IgD-negative memory B cell (primary cell): ENCODE results near the gene SH2D3A. TPM values are rescaled to one million over a fixed set of nuclear protein-coding genes. Genes with fewer than 3 reads are reported as not detected.
"Not testable (repeated sequence)": the region's sequence is repeated elsewhere in the genome, so short reads cannot be mapped to it uniquely, and the experiment has no call there.

Experiments
- H3K27ac Mint-ChIP-seq, 3 donors: one replicate each; pipeline ENCODE4 v1.8.0; 2020 to 2022; ENCODE audit warnings: mild to moderate bottlenecking in 3 of 3, mixed read lengths in 3 of 3, moderate library complexity in 1 of 3
- H3K27me3 Mint-ChIP-seq: one replicate; pipeline ENCODE4 v1.8.0; 2021; ENCODE audit warnings: mixed read lengths
- H3K36me3 Mint-ChIP-seq: one replicate; pipeline ENCODE4 v1.8.0; 2020; ENCODE audit warnings: mild to moderate bottlenecking, mixed read lengths
- H3K4me1 Mint-ChIP-seq, 3 donors: one replicate each; pipeline ENCODE4 v1.8.0; 2020 to 2022; ENCODE audit warnings: mixed read lengths in 3 of 3, mild to moderate bottlenecking in 1 of 3
- H3K4me3 Mint-ChIP-seq, 4 donors: one replicate each; pipeline ENCODE4 v1.8.0; 2020 to 2022; ENCODE audit warnings: mild to moderate bottlenecking in 4 of 4, mixed read lengths in 4 of 4, moderate library complexity in 3 of 4
- H3K9me3 Mint-ChIP-seq, 3 donors: one replicate each; pipeline ENCODE4 v1.8.0; 2020 to 2021; ENCODE audit warnings: mixed read lengths in 3 of 3, mild to moderate bottlenecking in 1 of 3
- polyA plus RNA-seq: library from polyadenylated mRNA; unstranded; fragments of 300-500 nt; fragmentation: Illumina TruSeq; gene quantifications from one replicate; pipeline ENCODE4 v1.2.3, GENCODE V29; 2021

The SH2D3A gene
- polyA plus RNA-seq, 1 donor from 2014 or later: 32.7 TPM

DNA sequence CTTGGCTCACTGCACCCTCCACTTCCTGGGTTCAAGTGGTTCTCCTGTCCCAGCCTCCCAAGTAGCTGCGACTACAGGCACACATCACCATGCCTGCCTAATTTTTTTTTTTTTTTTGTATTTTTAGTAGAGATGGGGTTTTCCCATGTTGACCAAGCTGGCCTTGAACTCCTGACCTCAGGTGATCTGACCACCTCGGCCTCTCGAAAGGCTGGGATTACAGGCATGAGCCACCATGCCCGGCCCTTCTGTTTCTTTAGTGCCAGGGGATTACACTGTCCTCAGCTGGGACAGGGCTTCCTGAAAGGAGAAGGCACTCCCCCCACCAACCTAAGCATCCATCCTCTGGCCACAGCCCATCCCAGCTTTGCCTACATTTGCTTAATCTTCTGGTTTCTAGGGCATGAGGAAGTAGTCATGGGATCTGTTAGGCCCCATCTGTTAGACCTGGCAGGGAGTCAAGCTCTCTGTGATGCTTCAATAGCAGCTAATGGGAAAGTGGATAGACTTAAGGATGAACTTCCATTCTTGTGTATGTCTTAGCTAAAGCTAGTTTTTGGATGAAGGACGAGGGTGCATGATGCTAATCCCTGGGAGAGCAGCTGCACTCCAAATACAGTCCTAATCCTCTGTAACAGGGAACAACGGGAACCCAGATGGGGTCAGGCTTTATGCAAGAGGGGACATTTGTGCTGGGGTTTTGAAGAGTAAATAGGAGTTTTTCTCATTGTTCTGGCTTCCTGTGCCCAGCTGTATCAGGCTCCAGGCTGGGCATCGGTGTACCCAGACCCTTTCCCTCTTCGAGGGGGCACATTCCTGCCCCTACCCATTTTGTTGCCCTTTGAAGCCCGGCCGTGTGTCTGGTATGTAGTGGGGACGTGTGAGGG lies 7.8 kb upstream of the SH2D3A start:
- H3K4me3 Mint-ChIP-seq: peak overlapping the region; percentile 63 to 88 (median 82)
- H3K36me3 Mint-ChIP-seq: peaks cover 15% of the 10 kb centered on the region
- H3K27me3 Mint-ChIP-seq: no peaks in the 10 kb centered on the region
- H3K4me1 Mint-ChIP-seq: peaks cover 26 to 52% (median 40%) of the 10 kb centered on the region in 3 donors
- no peaks in the 10 kb centered on the region for H3K9me3 Mint-ChIP-seq
- H3K27ac Mint-ChIP-seq: peak overlapping the region in 2 of 3 donors; percentile 39 to 93

DNA sequence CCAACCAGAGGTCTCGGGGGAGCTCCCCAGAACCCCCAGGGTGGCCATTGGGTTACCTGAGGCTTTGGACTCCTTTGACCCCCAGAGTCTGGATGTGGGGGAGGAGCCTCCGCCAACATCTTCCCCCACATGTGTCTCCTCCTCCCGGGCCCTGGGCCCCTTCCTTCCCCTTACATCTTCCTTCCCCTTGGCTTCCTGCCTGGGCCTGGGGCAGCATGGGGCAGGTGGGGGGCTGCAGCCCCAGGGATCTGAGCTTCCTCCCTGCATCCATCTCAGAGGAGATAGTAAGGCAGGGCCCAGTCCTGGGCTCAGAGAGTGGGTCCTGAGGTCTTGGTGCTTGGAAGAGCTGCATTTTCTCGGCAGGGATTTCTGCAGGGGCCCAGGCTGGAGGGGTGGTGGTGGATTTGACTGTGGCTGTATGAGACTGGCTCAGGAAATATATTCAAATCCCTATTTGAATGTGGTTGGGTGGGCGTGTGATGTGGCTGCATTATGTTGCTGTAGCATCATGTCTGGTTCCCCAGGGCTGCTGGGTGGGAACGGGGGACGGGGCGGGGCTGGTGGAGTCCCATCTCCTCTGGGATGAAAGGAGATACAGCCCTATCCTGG lies 6.2 kb upstream of the SH2D3A start:
- peaks cover 24 to 46% (median 39%) of the 10 kb centered on the region in 3 donors for H3K4me1 Mint-ChIP-seq
- no peaks in the 10 kb centered on the region for H3K9me3 Mint-ChIP-seq
- peak overlapping the region; percentile 87 to 100 (median 98) for H3K4me3 Mint-ChIP-seq
- H3K27me3 Mint-ChIP-seq: no peaks in the 10 kb centered on the region
- H3K36me3 Mint-ChIP-seq: peaks cover 15% of the 10 kb centered on the region
- H3K27ac Mint-ChIP-seq: peak overlapping the region; percentile 78 to 94 (median 86)

DNA sequence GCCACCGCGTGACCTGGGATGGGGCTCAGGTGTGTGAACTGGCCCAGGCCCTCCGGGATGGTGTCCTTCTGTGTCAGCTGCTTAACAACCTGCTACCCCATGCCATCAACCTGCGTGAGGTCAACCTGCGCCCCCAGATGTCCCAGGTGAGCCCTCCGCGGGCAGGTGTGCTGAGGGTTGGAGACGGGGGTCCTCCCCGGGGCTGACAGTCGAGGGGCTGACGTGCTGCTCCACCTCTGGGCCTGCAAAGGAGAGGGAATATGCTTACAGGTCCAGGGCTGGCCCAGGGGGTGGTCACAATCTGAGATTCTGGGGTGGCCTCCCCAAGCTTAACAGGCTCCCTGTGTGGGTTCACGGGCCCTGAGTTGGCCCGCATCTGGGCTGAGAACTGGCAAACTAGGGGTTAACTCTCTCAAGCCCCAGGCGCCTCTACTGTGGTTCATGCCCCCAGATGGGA lies 5.7 kb upstream of the SH2D3A start:
- H3K27me3 Mint-ChIP-seq: no peaks in the 10 kb centered on the region
- H3K27ac Mint-ChIP-seq: peak overlapping the region; percentile 86 to 95 (median 94)
- peaks cover 14% of the 10 kb centered on the region for H3K36me3 Mint-ChIP-seq
- H3K9me3 Mint-ChIP-seq: no peaks in the 10 kb centered on the region
- H3K4me1 Mint-ChIP-seq: peaks cover 25 to 46% (median 40%) of the 10 kb centered on the region in 3 donors
- peak overlapping the region; percentile 87 to 100 (median 98) for H3K4me3 Mint-ChIP-seq

DNA sequence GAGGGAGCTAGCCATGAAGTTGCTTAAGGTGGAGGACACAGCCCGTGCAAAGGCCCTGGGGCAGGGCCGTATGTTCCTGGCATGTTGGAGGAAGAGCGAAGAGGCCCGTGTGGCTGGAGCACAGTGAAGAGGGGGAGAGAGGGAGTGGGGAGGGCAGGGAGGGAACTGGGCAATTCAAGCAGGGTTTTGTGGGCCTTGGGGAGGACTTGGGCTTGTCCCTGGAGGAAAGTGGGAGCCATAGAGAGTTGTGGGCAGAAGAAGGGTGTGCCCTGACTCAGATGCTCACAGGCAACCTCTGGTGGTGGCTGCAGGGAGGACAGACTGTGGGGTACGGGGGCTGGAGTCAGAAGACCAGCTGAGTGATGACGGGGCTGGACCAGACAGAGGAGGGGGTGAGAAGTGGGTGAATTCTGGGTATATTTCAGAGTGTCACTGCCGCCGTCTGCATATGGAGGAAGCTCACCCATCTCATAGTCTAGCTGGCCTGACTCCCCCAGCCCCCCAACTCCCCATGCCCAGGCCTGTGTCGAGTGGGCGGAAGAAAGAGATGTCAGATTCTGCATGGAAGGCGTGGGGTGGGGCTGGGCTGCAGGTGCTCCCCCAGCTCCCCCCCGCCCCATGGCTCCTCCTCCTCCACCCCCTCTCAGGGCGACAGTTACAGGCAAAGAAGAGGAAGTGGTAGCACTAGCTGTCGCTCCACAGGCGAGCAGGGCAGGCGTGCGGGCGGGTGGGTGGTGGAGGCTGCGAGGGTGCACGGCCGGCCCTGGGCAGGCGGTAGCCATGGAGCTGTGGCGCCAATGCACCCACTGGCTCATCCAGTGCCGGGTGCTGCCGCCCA lies 5.0 kb upstream of the SH2D3A start, which contains the start of gene VAV1:
TSS of gene VAV1 (plus strand) at position 681 of the 838 bp plus-strand sequence. CDS start at position 781, 100 bp downstream.
- Mint-ChIP-seq H3K9me3 (no peaks in the 10 kb centered on the region), H3K36me3 (peaks cover 14% of the 10 kb centered on the region), H3K4me3 (peak within 1 kb of the TSS; percentile 87 to 100 (median 98)), H3K27me3 (no peaks in the 10 kb centered on the region), H3K4me1 (peaks cover 22 to 46% (median 38%) of the 10 kb centered on the region in 3 donors), H3K27ac (peak within 1 kb of the TSS; percentile 86 to 95 (median 94))

DNA sequence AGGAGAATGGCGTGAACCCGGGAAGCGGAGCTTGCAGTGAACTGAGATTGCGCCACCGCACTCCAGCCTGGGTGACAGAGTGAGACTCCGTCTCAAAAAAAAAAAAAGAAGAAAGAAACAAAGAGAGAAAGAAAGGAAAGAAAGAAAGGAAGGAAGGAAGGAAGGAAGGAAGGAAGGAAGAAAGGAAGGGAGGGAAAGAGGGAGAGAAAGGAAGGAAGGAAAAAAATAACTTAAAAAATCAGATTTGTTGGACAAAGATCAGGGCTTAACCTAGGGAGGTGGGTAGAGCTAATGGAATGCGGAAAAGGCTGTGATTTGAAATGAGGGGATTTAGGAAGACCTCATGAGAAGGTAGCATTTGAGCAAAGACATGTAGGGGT lies 4.4 kb upstream of the SH2D3A start:
- not testable (repeated sequence) for H3K27me3 Mint-ChIP-seq, H3K9me3 Mint-ChIP-seq
- Mint-ChIP-seq H3K4me1 (peaks cover 23 to 44% (median 39%) of the 10 kb centered on the region in 3 donors), H3K4me3 (peak overlapping the region in 3 of 4 donors; percentile 84 to 99 (median 87)), H3K27ac (peak overlapping the region; percentile 86 to 95 (median 94)), H3K36me3 (peaks cover 13% of the 10 kb centered on the region)

DNA sequence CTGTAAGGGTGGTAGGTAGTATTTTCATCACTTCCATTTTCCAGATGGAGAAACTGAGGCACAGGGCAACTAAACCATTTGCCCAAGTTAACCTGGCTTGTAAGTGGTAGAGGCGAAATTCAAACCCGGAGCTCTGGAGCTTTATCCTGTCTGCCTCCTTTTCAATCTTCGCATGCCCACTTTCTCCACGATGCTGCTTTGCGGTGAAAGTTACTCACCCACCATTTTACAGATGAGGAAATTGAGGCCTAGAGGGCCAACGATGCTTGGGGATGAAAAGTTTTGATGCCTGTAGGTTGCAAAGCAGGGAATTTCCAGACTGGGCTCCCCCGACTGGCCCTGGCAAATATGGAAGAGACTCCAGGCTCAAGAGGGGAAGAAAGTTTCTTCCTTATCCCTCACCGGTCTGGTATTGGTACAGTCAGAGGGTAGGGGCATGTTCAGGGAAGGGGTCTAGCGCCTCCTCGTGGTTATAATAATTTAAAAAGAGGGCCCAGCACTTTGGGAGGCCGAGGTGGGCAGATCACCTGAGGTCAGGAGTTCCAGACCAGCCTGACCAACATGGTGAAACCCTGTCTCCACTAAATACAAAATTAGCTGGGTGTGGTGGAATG lies 1.9 kb upstream of the SH2D3A start:
- Mint-ChIP-seq H3K4me1 (peaks cover 14 to 41% (median 41%) of the 10 kb centered on the region in 3 donors), H3K36me3 (peaks cover 3% of the 10 kb centered on the region), H3K27ac (peak overlapping the region; percentile 75 to 96 (median 87)), H3K4me3 (peak overlapping the region in 2 of 4 donors; percentile 38 to 61), H3K9me3 (no peaks in the 10 kb centered on the region), H3K27me3 (no peaks in the 10 kb centered on the region)

DNA sequence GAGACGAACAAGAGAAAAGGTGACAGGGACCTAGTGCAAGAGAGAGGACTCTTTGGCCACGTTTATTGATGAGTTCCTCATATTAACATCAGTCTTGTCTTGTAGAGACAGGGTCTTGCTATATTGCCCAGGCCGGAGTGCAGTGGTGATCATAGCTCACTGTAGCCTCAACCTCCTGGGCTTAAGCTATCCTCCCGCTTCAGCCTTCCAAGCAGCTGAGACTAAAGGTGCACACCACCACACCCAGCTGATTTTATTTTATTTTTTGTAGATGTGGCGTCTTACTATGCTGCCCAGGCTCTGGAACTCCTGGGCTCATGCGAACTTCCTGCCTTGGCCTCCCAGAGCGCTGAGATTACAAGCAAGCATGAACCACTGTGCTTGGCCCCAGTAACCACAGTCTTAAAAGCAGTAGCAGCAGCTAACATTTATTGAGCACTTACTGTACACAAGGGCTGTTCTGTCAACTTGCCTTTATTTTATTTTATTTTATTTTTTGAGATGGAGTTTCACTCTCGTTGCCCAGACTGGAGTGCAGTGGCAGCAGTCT lies 1.1 kb upstream of the SH2D3A start:
- Mint-ChIP-seq H3K36me3 (no peaks in the 10 kb centered on the region), H3K9me3 (no peaks in the 10 kb centered on the region), H3K4me1 (peaks cover 10 to 38% (median 37%) of the 10 kb centered on the region in 3 donors), H3K4me3 (peak overlapping the region; percentile 90 to 94 (median 92)), H3K27ac (peak overlapping the region; percentile 75 to 96 (median 77)), H3K27me3 (no peaks in the 10 kb centered on the region)

DNA sequence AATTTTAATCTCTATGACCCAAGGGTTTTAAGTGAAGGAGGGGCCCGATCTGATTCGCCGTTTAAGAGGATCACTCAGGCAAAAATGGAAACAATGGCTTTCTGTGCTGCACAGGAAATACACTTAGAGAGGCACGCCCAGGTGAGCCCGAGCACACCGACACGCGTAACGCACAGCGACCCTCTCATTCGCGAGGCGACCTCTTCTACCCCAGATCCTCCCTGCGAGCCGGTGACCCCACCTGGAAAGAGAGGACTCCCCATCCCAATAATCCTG lies 216 bp downstream of the SH2D3A start:
- H3K4me1 Mint-ChIP-seq: peaks cover 10 to 36% (median 34%) of the 10 kb centered on the region in 3 donors
- H3K4me3 Mint-ChIP-seq: peak overlapping the region; percentile 90 to 94 (median 92)

DNA sequence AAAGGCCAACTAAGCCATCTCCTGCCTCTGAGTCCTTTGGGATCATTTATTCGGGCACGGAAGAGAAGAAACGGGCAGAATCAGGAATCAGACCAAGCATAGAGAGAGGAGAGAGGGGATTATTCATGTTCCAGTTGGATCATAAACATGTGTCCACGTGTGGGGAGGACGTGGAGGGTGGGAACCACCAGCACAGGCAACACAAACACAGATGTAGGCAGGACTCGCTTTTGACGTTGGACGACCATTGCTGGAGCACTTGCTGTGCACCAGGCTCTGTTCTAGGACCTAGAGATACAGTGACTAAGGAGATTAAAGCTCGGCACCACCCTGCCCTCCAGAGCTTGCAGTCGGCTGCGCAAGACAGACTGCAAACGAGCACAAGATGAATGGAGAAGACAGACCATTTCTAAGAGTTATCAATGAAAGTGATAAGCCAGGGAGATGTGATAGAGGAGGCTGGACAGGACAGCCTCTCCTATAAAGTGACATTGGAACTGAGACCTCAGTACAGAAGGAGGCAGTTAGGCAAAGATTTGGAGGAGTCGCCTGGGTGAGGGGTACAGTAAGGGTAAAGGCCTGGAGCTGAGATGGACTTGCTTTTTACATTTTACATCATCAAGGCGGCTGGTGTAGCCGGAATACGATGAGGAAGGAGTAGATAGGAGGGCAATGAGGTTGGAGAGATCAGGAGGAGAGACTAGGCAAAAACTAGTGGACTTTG lies 716 bp downstream of the SH2D3A start:
- Mint-ChIP-seq H3K4me1 (peaks cover 10 to 34% (median 30%) of the 10 kb centered on the region in 3 donors), H3K27ac (peak overlapping the region; percentile 75 to 96 (median 77)), H3K36me3 (no peaks in the 10 kb centered on the region), H3K27me3 (no peaks in the 10 kb centered on the region), H3K9me3 (no peaks in the 10 kb centered on the region), H3K4me3 (peak overlapping the region; percentile 90 to 94 (median 92))

More for the DNA sequence above, 216 bp downstream of the SH2D3A start:
- Mint-ChIP-seq H3K36me3 (no peaks in the 10 kb centered on the region), H3K9me3 (no peaks in the 10 kb centered on the region), H3K27me3 (no peaks in the 10 kb centered on the region), H3K27ac (peak overlapping the region; percentile 75 to 96 (median 77))

DNA sequence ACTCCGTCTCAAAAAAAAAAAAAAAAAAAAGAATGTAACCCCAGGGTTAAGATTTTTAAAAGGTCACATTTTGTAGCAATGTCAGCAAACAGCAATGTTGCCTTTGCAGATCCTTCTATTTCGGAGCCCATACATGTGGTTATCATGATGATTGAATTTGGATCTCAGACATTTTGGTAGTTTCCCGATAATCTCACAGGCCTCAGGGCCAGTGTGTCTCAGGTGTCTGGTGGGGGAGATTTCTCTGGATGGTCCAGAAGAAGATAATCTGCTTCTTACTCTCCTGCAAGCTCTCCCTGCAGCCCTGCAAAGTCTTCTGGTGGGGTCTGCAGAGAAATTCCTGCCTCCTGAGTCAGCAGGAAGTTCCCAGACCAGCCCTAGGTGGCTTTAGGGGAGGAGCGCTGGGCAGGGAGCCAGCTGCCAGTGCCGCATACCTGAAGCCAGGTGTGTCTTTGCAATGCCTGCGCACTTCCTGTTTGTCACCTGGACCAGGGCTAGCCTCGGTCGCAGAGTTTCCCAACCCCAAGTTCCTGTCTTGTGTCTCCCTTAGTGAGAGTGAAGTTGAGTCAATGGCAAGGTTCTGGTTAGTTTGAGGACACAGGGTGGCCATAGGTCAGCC lies 1.4 kb downstream of the SH2D3A start:
- Mint-ChIP-seq H3K9me3 (no peaks in the 10 kb centered on the region), H3K4me1 (peaks cover 10 to 30% (median 30%) of the 10 kb centered on the region in 3 donors), H3K27me3 (no peaks in the 10 kb centered on the region), H3K36me3 (no peaks in the 10 kb centered on the region), H3K27ac (peak overlapping the region; percentile 75 to 96 (median 77)), H3K4me3 (peak overlapping the region; percentile 90 to 94 (median 92))

DNA sequence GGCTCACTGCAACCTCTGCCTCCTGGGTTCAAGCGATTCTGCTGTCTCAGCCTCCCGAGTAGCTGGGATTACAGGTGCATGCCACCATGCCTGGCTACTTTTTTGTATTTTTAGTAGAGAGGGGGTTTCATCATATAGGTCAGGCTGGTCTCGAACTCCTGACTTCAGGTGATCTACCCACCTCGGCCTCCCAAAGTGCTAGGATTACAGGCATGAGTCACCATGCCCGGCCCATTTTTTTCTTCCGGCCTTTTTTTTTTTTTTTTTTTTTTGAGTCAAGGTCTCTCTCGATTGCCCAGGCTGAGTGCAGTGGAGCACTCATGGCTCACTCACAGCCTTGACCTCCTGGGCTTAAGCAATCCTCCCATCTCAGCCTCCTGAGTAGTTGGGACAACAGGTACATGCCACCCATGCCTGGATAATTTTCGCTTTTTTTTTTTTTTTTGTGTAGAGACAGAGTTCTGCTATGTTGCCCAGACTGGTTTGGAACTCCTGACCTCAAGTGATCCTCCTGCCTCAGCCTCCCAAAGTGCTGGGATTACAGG lies 4.9 kb downstream of the SH2D3A start:
- H3K4me1 Mint-ChIP-seq: peaks cover 4 to 24% (median 24%) of the 10 kb centered on the region in 3 donors
- not testable (repeated sequence) for H3K4me3 Mint-ChIP-seq, H3K27me3 Mint-ChIP-seq, H3K9me3 Mint-ChIP-seq, H3K36me3 Mint-ChIP-seq, H3K27ac Mint-ChIP-seq

DNA sequence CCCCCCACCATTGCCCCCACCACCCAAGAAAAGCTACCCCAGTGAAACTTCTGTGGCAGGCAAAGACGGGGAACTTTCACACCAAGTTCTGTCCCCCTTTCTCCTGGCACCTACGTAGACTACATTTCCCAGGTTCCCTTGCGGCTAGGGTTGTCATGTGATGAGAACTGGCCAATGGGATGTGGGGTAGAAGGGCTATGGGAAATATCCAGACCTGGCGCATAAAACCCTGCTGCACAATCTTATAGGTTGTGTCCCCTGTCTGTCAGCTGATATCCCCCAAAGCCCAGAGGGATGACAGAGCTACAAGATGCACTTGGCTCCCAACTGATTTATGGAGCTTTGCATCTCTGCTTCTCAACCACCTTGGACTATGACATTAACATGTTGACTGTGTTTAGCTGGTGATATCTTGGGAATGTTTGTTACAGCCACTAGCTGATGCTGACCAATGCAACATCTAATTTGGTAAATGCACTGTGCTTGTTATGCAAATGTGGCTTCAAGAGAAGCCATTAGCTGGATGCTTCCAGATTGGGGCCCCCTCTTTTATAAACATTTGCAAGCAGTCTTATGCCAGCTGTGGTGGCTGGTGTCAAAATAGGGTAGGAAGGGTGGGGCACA lies 6.1 kb downstream of the SH2D3A start:
- peaks cover 5% of the 10 kb centered on the region for H3K36me3 Mint-ChIP-seq
- H3K27me3 Mint-ChIP-seq: no peaks in the 10 kb centered on the region
- H3K27ac Mint-ChIP-seq: no peak overlapping the region
- H3K9me3 Mint-ChIP-seq: no peaks in the 10 kb centered on the region
- H3K4me1 Mint-ChIP-seq: peaks cover 0 to 26% (median 16%) of the 10 kb centered on the region in 3 donors
- no peak overlapping the region for H3K4me3 Mint-ChIP-seq
